Fibroblast of skin of back (primary cell): ENCODE data around the gene PTX4.
"Not testable (repeated sequence)": the region's sequence is repeated elsewhere in the genome, so short reads cannot be mapped to it uniquely, and the experiment has no call there.

ENCODE experiments used
- DNase-seq: peaks from one replicate; pipeline ENCODE4 v3.0.0-alpha.2; 2013

Gene PTX4

GRCh38 chr16:1481906-1482835 is 6.6 kb downstream of the PTX4 start:
- no peak for DNase-seq

- DNase-seq = not testable (repeated sequence)
Observed at GRCh38 chr16:1478937-1479336, 9.8 kb downstream of the PTX4 start.

GRCh38 chr16:1477033-1477432 is 11.7 kb downstream of the PTX4 start:
- DNase-seq = no peak

- no peak for DNase-seq
Observed at GRCh38 chr16:1475552-1476114, 13.1 kb downstream of the PTX4 start.

- peak; percentile 86 for DNase-seq
Observed at GRCh38 chr16:1474796-1475551, 13.8 kb downstream of the PTX4 start, which contains the start of gene CLCN7. TSS of gene CLCN7 (minus strand) at chr16:1475028. CDS start at chr16:1474974, 54 bp downstream.

- no peak for DNase-seq
Observed at GRCh38 chr16:1474082-1474795, 14.5 kb downstream of the PTX4 start.

- no peak for DNase-seq
Observed at GRCh38 chr16:1472974-1473373, 15.8 kb downstream of the PTX4 start.

GRCh38 chr16:1471569-1472194 is 17.1 kb downstream of the PTX4 start:
- DNase-seq = no peak

GRCh38 chr16:1470481-1471251 is 18.1 kb downstream of the PTX4 start:
- DNase-seq = no peak

GRCh38 chr16:1469693-1470201 is 19.0 kb downstream of the PTX4 start:
- DNase-seq = no peak

- DNase-seq = not testable (repeated sequence)
Observed at GRCh38 chr16:1469141-1469540, 19.6 kb downstream of the PTX4 start.

- DNase-seq = no peak
Observed at GRCh38 chr16:1468426-1468810, 20.3 kb downstream of the PTX4 start.

GRCh38 chr16:1466968-1467521 is 21.7 kb downstream of the PTX4 start:
- DNase-seq = no peak

- no peak for DNase-seq
Observed at GRCh38 chr16:1466054-1466453, 22.7 kb downstream of the PTX4 start.

GRCh38 chr16:1465567-1465915 is 23.2 kb downstream of the PTX4 start:
- no peak for DNase-seq

- DNase-seq = no peak
Observed at GRCh38 chr16:1464894-1465566, 23.7 kb downstream of the PTX4 start.

- no peak for DNase-seq
Observed at GRCh38 chr16:1464196-1464893, 24.4 kb downstream of the PTX4 start.

- no peak for DNase-seq
Observed at GRCh38 chr16:1461146-1461545, 27.6 kb downstream of the PTX4 start.

- no peak for DNase-seq
Observed at GRCh38 chr16:1460602-1461138, 28.1 kb downstream of the PTX4 start.
